T1000 (cell line): ENCODE measurements around the gene PLEKHG5.

ENCODE experiments used
- DNase-seq: peaks from one replicate; lab custom pipeline; 2025; ENCODE audit warnings: mixed read lengths; lab: John Stamatoyannopoulos, UW

The PLEKHG5 gene

GRCh38 chr1:6509220-6509918 is 17.9 kb upstream of the PLEKHG5 start:
- DNase-seq, result no peak

- no peak for DNase-seq
Observed at GRCh38 chr1:6508816-6509189, 17.3 kb upstream of the PLEKHG5 start.

- no peak for DNase-seq
Observed at GRCh38 chr1:6508154-6508815, 16.8 kb upstream of the PLEKHG5 start.

- no peak for DNase-seq
Observed at GRCh38 chr1:6507461-6507911, 16.0 kb upstream of the PLEKHG5 start.

- DNase-seq, result no peak
Observed at GRCh38 chr1:6507037-6507428, 15.6 kb upstream of the PLEKHG5 start.

- DNase-seq, result no peak
Observed at GRCh38 chr1:6506210-6507036, 15.0 kb upstream of the PLEKHG5 start.

- DNase-seq, result no peak
Observed at GRCh38 chr1:6505367-6506209, 14.1 kb upstream of the PLEKHG5 start.

GRCh38 chr1:6504887-6505286 is 13.4 kb upstream of the PLEKHG5 start:
- DNase-seq, result no peak

- DNase-seq, result no peak
Observed at GRCh38 chr1:6503884-6504602, 12.6 kb upstream of the PLEKHG5 start.

- DNase-seq, result no peak
Observed at GRCh38 chr1:6502000-6502891, 10.8 kb upstream of the PLEKHG5 start.

- DNase-seq, result no peak
Observed at GRCh38 chr1:6501279-6501813, 9.9 kb upstream of the PLEKHG5 start.

GRCh38 chr1:6500544-6501278 is 9.2 kb upstream of the PLEKHG5 start:
- DNase-seq, result no peak

- DNase-seq, result no peak
Observed at GRCh38 chr1:6499296-6499695, 7.8 kb upstream of the PLEKHG5 start.

- no peak for DNase-seq
Observed at GRCh38 chr1:6498576-6499111, 7.2 kb upstream of the PLEKHG5 start.

- DNase-seq, result no peak
Observed at GRCh38 chr1:6497867-6498575, 6.6 kb upstream of the PLEKHG5 start.

- peak; percentile 43 for DNase-seq
Observed at GRCh38 chr1:6497215-6497866, 5.9 kb upstream of the PLEKHG5 start.

GRCh38 chr1:6496890-6497214 is 5.4 kb upstream of the PLEKHG5 start:
- DNase-seq, result no peak

- no peak for DNase-seq
Observed at GRCh38 chr1:6496365-6496721, 4.9 kb upstream of the PLEKHG5 start.
